A549 (cell line): Measurements from ENCODE around the gene RNF43. TPM values are rescaled to one million over a fixed set of nuclear protein-coding genes. Genes with fewer than 3 reads are reported as not detected.

Source experiments
- ATAC-seq, 2 experiments: fragments of 200-7000 bp in 1 of 2; fragments of >200 bp in 1 of 2; cut with Nextera tagmentation in 1 of 2; cut with Tn5 transposase in 1 of 2; 3 replicates each; pipeline versions ENCODE4 v1.8.0 to v1.9.1; 2018 to 2020; ENCODE audit warnings: mild to moderate bottlenecking in 1 of 2, moderate library complexity in 1 of 2
- CTCF ChIA-PET: fragments of 300-600 bp; sonication (Branson Sonifier 250); formaldehyde crosslinking; extraction: SDS; loops from one replicate; lab custom pipeline; 2021; ENCODE audit warnings: antibody characterized with exemption, inconsistent platforms; lab: Yijun Ruan, JAX
- POLR2A ChIA-PET: fragments of 350-600 bp; formaldehyde crosslinking; extraction: SDS; loops from one replicate; lab custom pipeline; 2021; ENCODE audit warnings: antibody characterized with exemption, inconsistent platforms; lab: Yijun Ruan, JAX
- DNase-seq, 2 experiments: peaks; one replicate each; pipeline versions ENCODE4 v3.0.0 to v3.0.0-alpha.2; 2011 to 2016; ENCODE audit warnings: low read depth in 1 of 2, low spot score in 1 of 2
- FAIRE-seq: peaks from 2 replicates; lab custom pipeline; 2011; peaks lifted over from hg19 to GRCh38; lab: Jason Lieb, UNC
- H3K27ac ChIP-seq, 2 experiments: fragments of >200 bp; sonication (Bioruptor Twin); formaldehyde crosslinking; 3 replicates each; pipeline ENCODE4 v1.5.1; 2016 to 2017
- H3K4me1 ChIP-seq: fragments of >200 bp; sonication (Bioruptor Twin); formaldehyde crosslinking; 3 replicates; pipeline ENCODE4 v1.6.1; 2016
- H3K4me2 ChIP-seq: fragments of >200 bp; sonication (Bioruptor Twin); formaldehyde crosslinking; 3 replicates; pipeline ENCODE4 v1.6.1; 2016
- H3K4me3 ChIP-seq: fragments of >200 bp; sonication (Bioruptor Twin); formaldehyde crosslinking; 3 replicates; pipeline ENCODE4 v1.5.1; 2016
- H3K9me3 ChIP-seq: fragments of >200 bp; sonication (Bioruptor Twin); formaldehyde crosslinking; 3 replicates; pipeline ENCODE4 v1.6.1; 2016
- CBX2 ChIP-seq: fragments of 200-600 bp; sonication (generic); IDR thresholded peaks from 2 replicates; pipeline ENCODE4 v1.6.1; 2016; ENCODE audit warnings: low read depth, mild to moderate bottlenecking, borderline replicate concordance
- CBX8 ChIP-seq: fragments of 200-600 bp; sonication (generic); IDR thresholded peaks from 2 replicates; pipeline ENCODE4 v1.6.1; 2016
- EHF ChIP-seq: fragments of 250-450 bp; sonication (Bioruptor Pico); IDR thresholded peaks from 2 replicates; pipeline ENCODE4 v1.5.0; 2020; ENCODE audit warnings: mild to moderate bottlenecking
- EHMT2 ChIP-seq: fragments of 200-600 bp; sonication (generic); IDR thresholded peaks from 2 replicates; pipeline ENCODE4 v1.6.1; 2016; ENCODE audit warnings: antibody characterized with exemption, low read depth, mild to moderate bottlenecking, moderate library complexity
- ESRRA ChIP-seq: fragments of 150-350 bp; IDR thresholded peaks from 2 replicates; pipeline ENCODE4 v1.6.1; 2014; ENCODE audit warnings: mild to moderate bottlenecking, low read length, borderline replicate concordance
- FOSL2 ChIP-seq, 2 experiments: fragments of 450-650 bp in 1 of 2; fragments of >200 bp in 1 of 2; sonication (Bioruptor Twin) in 1 of 2; formaldehyde crosslinking; IDR thresholded peaks; 2 replicates each; pipeline versions ENCODE4 v1.5.0 to v1.6.1; 2016 to 2020; ENCODE audit warnings: mild to moderate bottlenecking in 1 of 2, moderate library complexity in 1 of 2
- FOXS1 ChIP-seq: fragments of 250-450 bp; sonication (Bioruptor Pico); IDR thresholded peaks from 2 replicates; pipeline ENCODE4 v1.5.0; 2020; ENCODE audit warnings: mild to moderate bottlenecking, moderate library complexity
- JUN ChIP-seq, 2 experiments: fragments of >200 bp; sonication (Bioruptor Twin); formaldehyde crosslinking; IDR thresholded peaks; 2 replicates in 1 of 2; 3 replicates in 1 of 2; pipeline ENCODE4 v1.6.1; 2016 to 2017
- MAFK ChIP-seq: fragments of 450-650 bp; IDR thresholded peaks from 2 replicates; pipeline ENCODE4 v1.6.1; 2014; ENCODE audit not compliant: partially characterized antibody
- MAZ ChIP-seq: fragments of 150-350 bp; IDR thresholded peaks from 2 replicates; pipeline ENCODE4 v1.6.1; 2014; ENCODE audit warnings: antibody characterized with exemption, low read depth, low read length, borderline replicate concordance
- MYC ChIP-seq: IDR thresholded peaks from 2 replicates; pipeline ENCODE4 v1.6.1; 2012; ENCODE audit warnings: mild to moderate bottlenecking, inconsistent platforms, low read length, improper control_type of control experiment, borderline replicate concordance
- NR3C1 ChIP-seq: fragments of >200 bp; sonication (Bioruptor Twin); formaldehyde crosslinking; IDR thresholded peaks from 3 replicates; pipeline ENCODE4 v1.6.1; 2017
- POLR2A ChIP-seq: IDR thresholded peaks from 2 replicates; pipeline ENCODE4 v1.6.1; 2012; ENCODE audit warnings: mild to moderate bottlenecking, low read length
- RAD21 ChIP-seq, 2 experiments: fragments of >200 bp in 1 of 2; sonication (Bioruptor Twin) in 1 of 2; formaldehyde crosslinking in 1 of 2; IDR thresholded peaks in 1 of 2; conservative IDR thresholded peaks in 1 of 2; 2 replicates in 1 of 2; 3 replicates in 1 of 2; pipeline ENCODE4 v1.6.1; 2012 to 2018; ENCODE audit warnings: inconsistent platforms in 1 of 2
- RFX5 ChIP-seq: fragments of 450-650 bp; IDR thresholded peaks from 2 replicates; pipeline ENCODE4 v1.7.1; 2014; ENCODE audit warnings: antibody characterized with exemption, mild to moderate bottlenecking, moderate library complexity
- RNF2 ChIP-seq: fragments of 200-600 bp; sonication (generic); IDR thresholded peaks from 2 replicates; pipeline ENCODE4 v1.6.1; 2016; ENCODE audit warnings: low read depth, mild to moderate bottlenecking, antibody characterized with exemption, moderate library complexity, borderline replicate concordance
- SMC3 ChIP-seq: fragments of >200 bp; sonication (Bioruptor Twin); formaldehyde crosslinking; IDR thresholded peaks from 3 replicates; pipeline ENCODE4 v1.6.1; 2018; ENCODE audit warnings: inconsistent platforms
- TFCP2L1 ChIP-seq: fragments of 250-450 bp; sonication (Bioruptor Pico); IDR thresholded peaks from 2 replicates; pipeline ENCODE4 v1.5.0; 2021; ENCODE audit warnings: mild to moderate bottlenecking
- ZC3H11A ChIP-seq: fragments of 450-650 bp; IDR thresholded peaks from 2 replicates; pipeline ENCODE4 v1.6.1; 2014; ENCODE audit warnings: antibody characterized with exemption, mild to moderate bottlenecking
- WGBS: methylation state at CpG from one replicate; pipeline ENCODE4 v1.1.6; 2017; ENCODE audit errors: missing lambda C conversion rate; 5-methylcytosine and 5-hydroxymethylcytosine counted together
- polyA plus RNA-seq, 4 experiments: library from polyadenylated mRNA; depleted of rRNA in 3 of 4; stranded (reverse); fragments of >200 nt; fragmentation: RNase III in 1 of 4; extraction: RNeasy Plus Mini Kit Qiagen cat#74134 plus additional on column Dnase treatment in 1 of 4; gene quantifications; 2 replicates in 3 of 4; 3 replicates in 1 of 4; pipeline ENCODE4 v1.2.3, GENCODE V29; 2011 to 2017
- TF ChIP-seq, protein P1 (sequence below): fragments of >200 bp; sonication (Bioruptor Twin); formaldehyde crosslinking; IDR thresholded peaks from 3 replicates; pipeline ENCODE4 v1.6.1; 2016
- TF ChIP-seq, protein P2 (sequence below): fragments of 450-650 bp; IDR thresholded peaks from 2 replicates; pipeline ENCODE4 v1.6.1; 2014; ENCODE audit warnings: antibody characterized with exemption
- TF ChIP-seq, protein P3 (sequence below): fragments of >200 bp; sonication (Bioruptor Twin); formaldehyde crosslinking; IDR thresholded peaks from 2 replicates; pipeline ENCODE4 v1.6.1; 2016
- TF ChIP-seq, protein P4 (sequence below): fragments of 250-450 bp; sonication (Bioruptor Pico); IDR thresholded peaks from 2 replicates; pipeline ENCODE4 v1.5.0; 2021; ENCODE audit warnings: mild to moderate bottlenecking, moderate library complexity, borderline replicate concordance
- TF ChIP-seq, protein P5 (sequence below): IDR thresholded peaks from 2 replicates; pipeline ENCODE4 v1.6.1; 2012
- TF ChIP-seq, protein P6 (sequence below): IDR thresholded peaks from 2 replicates; pipeline ENCODE4 v1.6.1; 2012

The RNF43 gene
- polyA plus RNA-seq, 2 of the 4 experiments (the other 2 are of a cell fraction) = 2.5 to 6.6 TPM

DNA sequence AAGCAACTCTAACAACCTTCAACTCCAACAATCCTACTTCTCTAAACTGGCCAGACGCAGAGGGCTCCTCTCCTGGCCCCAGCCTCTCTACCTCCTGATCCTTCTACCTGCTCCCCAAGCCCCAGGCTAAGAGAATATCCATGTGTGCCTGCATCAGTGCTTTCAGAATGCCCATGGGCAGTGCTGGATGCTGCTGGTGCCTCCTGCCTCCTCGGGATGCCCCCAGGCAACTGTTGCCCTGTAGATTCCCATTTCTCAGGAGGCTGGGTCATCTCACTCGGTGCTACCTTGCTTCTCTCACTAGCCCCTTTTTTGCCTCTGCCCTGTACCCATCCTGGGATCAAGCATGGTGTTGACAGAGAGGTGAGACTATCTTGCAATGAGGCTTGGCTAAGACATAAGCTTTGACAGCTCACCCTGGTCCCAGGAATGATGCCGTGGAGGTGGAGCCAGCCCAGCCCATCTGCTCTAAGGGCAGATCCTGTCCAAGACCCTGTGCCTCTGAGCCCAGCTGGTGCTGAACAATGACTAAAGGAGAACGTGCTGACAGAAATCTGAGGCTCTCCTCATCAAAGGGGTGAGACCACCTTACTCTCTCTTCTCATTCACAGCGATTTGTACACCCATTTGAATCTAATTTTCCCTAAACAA, 45.9 kb downstream of the RNF43 start:
- DNase-seq = no peak
- POLR2A ChIA-PET = interaction anchor here (2.2 kb wide), 1 partner anchor 19 kb away, joined by 7 read pairs; the partner anchor contains the start of gene SUPT4H1

DNA sequence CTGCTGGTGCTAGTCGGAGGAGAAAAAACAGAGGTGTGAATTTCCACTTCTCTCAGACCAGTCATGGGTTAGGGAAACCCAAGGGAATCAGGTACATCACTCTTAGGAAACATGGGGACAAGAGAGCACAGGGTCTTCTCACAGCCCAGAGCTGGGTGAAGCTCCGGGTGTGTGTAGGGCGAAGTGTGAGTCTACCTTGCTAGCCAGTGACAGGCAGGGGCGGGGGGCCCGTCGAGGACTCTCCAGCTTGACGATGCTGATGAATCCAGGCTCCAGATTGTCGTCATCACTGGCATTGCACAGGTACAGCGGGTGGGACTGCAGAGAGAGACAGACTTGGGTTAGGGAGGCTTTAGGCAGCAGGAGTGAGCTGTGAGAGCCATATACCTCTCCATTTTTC, 46.6 kb downstream of the RNF43 start:
- no peak for DNase-seq
- Histone ChIP-seq H3K4me3 (no peak overlapping the region), H3K9me3 (no peaks in the 10 kb centered on the region), H3K27ac (no peak overlapping the region), H3K4me2 (no peak overlapping the region)
- ChIA-PET POLR2A (no interaction called here), CTCF (interaction anchor here (1.0 to 1.9 kb wide), 4 partner anchors 15 to 47 kb away, joined by 3 to 6 read pairs (median 4); partner anchors contain the start of genes RNF43 and SUPT4H1)
- WGBS = 69% methylated on average over 9 of the region's 9 CpGs
- TF ChIP-seq NR3C1 (no peak), JUN (IDR thresholded peaks at IDR 0.05) (no peak), CBX2 (no peak), ESRRA (no peak), EHF (no peak), FOXS1 (CRISPR knock-in tag) (no peak)
- TF ChIP-seq, protein P1, sequence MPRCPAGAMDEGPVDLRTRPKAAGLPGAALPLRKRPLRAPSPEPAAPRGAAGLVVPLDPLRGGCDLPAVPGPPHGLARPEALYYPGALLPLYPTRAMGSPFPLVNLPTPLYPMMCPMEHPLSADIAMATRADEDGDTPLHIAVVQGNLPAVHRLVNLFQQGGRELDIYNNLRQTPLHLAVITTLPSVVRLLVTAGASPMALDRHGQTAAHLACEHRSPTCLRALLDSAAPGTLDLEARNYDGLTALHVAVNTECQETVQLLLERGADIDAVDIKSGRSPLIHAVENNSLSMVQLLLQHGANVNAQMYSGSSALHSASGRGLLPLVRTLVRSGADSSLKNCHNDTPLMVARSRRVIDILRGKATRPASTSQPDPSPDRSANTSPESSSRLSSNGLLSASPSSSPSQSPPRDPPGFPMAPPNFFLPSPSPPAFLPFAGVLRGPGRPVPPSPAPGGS = no peak
- TF ChIP-seq, protein P2, sequence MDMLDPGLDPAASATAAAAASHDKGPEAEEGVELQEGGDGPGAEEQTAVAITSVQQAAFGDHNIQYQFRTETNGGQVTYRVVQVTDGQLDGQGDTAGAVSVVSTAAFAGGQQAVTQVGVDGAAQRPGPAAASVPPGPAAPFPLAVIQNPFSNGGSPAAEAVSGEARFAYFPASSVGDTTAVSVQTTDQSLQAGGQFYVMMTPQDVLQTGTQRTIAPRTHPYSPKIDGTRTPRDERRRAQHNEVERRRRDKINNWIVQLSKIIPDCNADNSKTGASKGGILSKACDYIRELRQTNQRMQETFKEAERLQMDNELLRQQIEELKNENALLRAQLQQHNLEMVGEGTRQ = no peak
- TF ChIP-seq, protein P3, sequence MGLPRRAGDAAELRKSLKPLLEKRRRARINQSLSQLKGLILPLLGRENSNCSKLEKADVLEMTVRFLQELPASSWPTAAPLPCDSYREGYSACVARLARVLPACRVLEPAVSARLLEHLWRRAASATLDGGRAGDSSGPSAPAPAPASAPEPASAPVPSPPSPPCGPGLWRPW = no peak
- TF ChIP-seq, all 56 proteins: peak for 0
- H3K4me1 ChIP-seq = 0 out of 3 replicates have a peak, but pooled peaks cover 7% of the 10 kb centered on the region
- FAIRE-seq = no peak
- no peak for ATAC-seq

More for the DNA sequence above, 45.9 kb downstream of the RNF43 start:
- no peak overlapping the region for H3K27ac ChIP-seq
- no peak overlapping the region for H3K4me3 ChIP-seq
- H3K4me2 ChIP-seq = no peak overlapping the region
- no peak for FAIRE-seq
- CTCF ChIA-PET = interaction anchor here (0.7 to 1.9 kb wide), 7 partner anchors 13 to 54 kb away, joined by 3 to 6 read pairs (median 3); partner anchors contain the start of genes RNF43 and SUPT4H1
- 58% methylated on average over 6 of the region's 6 CpGs for WGBS
- H3K9me3 ChIP-seq = no peaks in the 10 kb centered on the region
- no peak for TF ChIP-seq EHMT2
- TF ChIP-seq ZC3H11A = no peak
- TF ChIP-seq, protein P3 = no peak
- TF ChIP-seq RNF2 = no peak
- no peak for TF ChIP-seq SMC3
- TF ChIP-seq RFX5 = no peak
- TF ChIP-seq MYC = no peak
- no peak for TF ChIP-seq FOSL2 (IDR thresholded peaks at IDR 0.05)
- no peak for TF ChIP-seq FOSL2 (CRISPR knock-in tag; IDR thresholded peaks at IDR 0.05)
- TF ChIP-seq, protein P4, sequence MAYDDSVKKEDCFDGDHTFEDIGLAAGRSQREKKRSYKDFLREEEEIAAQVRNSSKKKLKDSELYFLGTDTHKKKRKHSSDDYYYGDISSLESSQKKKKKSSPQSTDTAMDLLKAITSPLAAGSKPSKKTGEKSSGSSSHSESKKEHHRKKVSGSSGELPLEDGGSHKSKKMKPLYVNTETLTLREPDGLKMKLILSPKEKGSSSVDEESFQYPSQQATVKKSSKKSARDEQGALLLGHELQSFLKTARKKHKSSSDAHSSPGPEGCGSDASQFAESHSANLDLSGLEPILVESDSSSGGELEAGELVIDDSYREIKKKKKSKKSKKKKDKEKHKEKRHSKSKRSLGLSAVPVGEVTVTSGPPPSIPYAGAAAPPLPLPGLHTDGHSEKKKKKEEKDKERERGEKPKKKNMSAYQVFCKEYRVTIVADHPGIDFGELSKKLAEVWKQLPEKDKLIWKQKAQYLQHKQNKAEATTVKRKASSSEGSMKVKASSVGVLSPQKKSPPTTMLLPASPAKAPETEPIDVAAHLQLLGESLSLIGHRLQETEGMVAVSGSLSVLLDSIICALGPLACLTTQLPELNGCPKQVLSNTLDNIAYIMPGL (CRISPR knock-in tag) = no peak
- TF ChIP-seq RAD21 (conservative IDR thresholded peaks at IDR 0.05 in 1 of 2, IDR thresholded peaks at IDR 0.05 in 1 of 2) = no peak
- no peak for TF ChIP-seq MAFK
- TF ChIP-seq CBX2 = no peak
- no peak for TF ChIP-seq CBX8
- no peak for TF ChIP-seq ESRRA
- TF ChIP-seq, protein P5, sequence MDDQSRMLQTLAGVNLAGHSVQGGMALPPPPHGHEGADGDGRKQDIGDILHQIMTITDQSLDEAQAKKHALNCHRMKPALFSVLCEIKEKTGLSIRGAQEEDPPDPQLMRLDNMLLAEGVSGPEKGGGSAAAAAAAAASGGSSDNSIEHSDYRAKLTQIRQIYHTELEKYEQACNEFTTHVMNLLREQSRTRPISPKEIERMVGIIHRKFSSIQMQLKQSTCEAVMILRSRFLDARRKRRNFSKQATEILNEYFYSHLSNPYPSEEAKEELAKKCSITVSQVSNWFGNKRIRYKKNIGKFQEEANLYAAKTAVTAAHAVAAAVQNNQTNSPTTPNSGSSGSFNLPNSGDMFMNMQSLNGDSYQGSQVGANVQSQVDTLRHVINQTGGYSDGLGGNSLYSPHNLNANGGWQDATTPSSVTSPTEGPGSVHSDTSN = no peak
- TF ChIP-seq, protein P6, sequence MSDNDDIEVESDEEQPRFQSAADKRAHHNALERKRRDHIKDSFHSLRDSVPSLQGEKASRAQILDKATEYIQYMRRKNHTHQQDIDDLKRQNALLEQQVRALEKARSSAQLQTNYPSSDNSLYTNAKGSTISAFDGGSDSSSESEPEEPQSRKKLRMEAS = no peak
- no peak for TF ChIP-seq POLR2A
- TF ChIP-seq TFCP2L1 (CRISPR knock-in tag) = no peak
- TF ChIP-seq MAZ = no peak
- TF ChIP-seq, protein P1 = no peak
- no peak for ATAC-seq
- H3K4me1 ChIP-seq = peaks cover 14% of the 10 kb centered on the region; the same call in 2 of the 3 replicates
